Tibial artery (tissue), 4 donors: ENCODE data around the gene CDKN2B-AS1.

Experiments used
- DNase-seq, 2 donors: peaks; one replicate each; pipeline ENCODE4 v3.0.0-alpha.2; 2019
- H3K27ac ChIP-seq, 2 donors: fragments of 200-600 bp; sonication (generic) in 1 of 2; 1 replicate in 1 of 2; 2 replicates in 1 of 2; pipeline ENCODE4 v1.5.1; 2018 to 2019; ENCODE audit warnings: mild to moderate bottlenecking in 1 of 2
- H3K27me3 ChIP-seq, 2 donors: fragments of 200-600 bp; sonication (generic) in 1 of 2; one replicate each; pipeline versions ENCODE4 v1.5.1 to v1.6.0; 2016 to 2019
- H3K36me3 ChIP-seq, 3 donors: fragments of 200-600 bp; sonication (generic) in 2 of 3; one replicate each; pipeline ENCODE4 v1.5.1; 2016 to 2019; ENCODE audit warnings: mild to moderate bottlenecking in 2 of 3
- H3K4me1 ChIP-seq, 4 donors: fragments of 200-600 bp; sonication (generic) in 2 of 4; 1 replicate in 3 of 4; 2 replicates in 1 of 4; pipeline ENCODE4 v1.5.1; 2016 to 2019
- H3K4me3 ChIP-seq, 2 donors: fragments of 200-600 bp; sonication (generic) in 1 of 2; 1 replicate in 1 of 2; 2 replicates in 1 of 2; pipeline ENCODE4 v1.5.1; 2018 to 2019; ENCODE audit warnings: mild to moderate bottlenecking in 2 of 2
- H3K9me3 ChIP-seq, 3 donors: fragments of 200-600 bp; sonication (generic) in 1 of 3; one replicate each; pipeline ENCODE4 v1.5.1; 2016 to 2019
- intact Hi-C: fragments of 100-400 bp; cut with DNase I; formaldehyde crosslinking; loops from one replicate; pipeline ENCODE4 v1.15.0; 2023; ENCODE audit warnings: low total_unique reads
- TF ChIP-seq, protein P1 (sequence below), 2 experiments: fragments of 200-600 bp in 1 of 2; fragments of 450-650 bp in 1 of 2; IDR thresholded peaks; one replicate each; pipeline ENCODE4 v1.5.1; 2017 to 2019; ENCODE audit warnings: antibody characterized with exemption in 2 of 2, mild to moderate bottlenecking in 1 of 2, moderate library complexity in 1 of 2

Gene CDKN2B-AS1

DNA sequence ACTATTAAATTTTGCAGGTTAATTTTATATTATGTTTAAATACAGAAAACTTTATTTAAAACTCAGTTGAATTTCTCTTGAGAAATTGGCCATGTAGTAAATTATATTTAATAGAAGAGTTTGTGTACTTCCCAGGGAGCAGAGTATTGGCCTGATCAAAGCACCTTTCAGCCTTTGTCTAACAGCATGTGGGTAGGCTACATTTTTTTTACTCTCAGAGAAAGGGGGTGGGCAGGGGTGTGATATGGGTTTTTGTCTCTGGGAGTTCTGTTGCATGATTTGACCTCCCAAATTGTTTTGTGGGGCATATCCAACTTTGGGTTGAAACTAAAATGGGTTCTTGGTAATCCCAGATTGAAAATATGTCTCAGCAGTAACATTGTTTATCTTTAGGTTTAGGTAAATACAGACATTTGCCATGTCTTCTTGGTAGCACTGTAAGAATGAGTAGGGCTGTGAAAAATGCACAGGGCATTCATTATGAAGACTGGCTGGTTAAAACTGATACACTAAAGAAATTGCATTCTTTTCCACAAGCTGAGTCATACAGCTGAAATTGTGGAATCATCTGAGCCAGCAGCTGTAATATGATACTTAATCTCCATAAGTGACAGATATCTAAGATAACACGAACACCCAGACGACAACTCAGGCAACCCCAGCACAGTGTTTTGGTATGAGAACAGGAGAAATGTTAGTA, 89.9 kb downstream of the CDKN2B-AS1 start:
- DNase-seq: no peak

DNA sequence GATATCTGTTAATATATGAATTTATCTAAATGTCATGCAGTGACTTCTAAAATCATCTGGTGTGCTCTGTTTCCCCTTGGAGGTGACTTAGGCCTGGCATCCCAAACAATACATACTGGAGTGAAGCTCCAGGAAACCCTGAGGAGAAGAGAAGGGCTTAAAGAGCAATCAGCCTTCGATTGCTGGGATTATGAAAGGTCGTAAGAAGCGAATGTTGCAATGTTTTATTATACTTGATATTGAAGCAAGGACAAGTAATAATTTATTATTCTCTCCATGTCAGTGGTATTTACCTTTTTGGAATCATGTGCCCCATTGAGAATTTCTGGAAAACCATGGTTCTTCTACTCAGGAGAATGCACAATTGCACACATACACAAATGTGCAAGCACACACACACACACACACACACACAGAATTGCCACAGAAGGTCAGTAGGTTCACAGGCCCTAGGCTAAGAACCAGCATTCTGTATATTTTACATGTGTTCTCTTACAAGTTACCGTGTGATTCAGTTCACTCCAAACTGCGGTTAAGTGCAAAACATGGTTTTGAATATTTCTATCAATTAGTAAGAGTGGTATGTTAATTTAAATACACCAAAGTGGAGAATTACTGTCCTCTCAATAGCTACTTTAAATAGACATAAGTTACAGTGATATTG, 93.6 kb downstream of the CDKN2B-AS1 start:
- no peak for DNase-seq
- Histone ChIP-seq H3K27ac (no peak overlapping the region), H3K36me3 (no peaks in the 10 kb centered on the region), H3K27me3 (no peaks in the 10 kb centered on the region), H3K9me3 (no peaks in the 10 kb centered on the region), H3K4me3 (no peak overlapping the region), H3K4me1 (peaks cover 0 to 6% (median 0%) of the 10 kb centered on the region in 4 donors)
- TF ChIP-seq, protein P1, sequence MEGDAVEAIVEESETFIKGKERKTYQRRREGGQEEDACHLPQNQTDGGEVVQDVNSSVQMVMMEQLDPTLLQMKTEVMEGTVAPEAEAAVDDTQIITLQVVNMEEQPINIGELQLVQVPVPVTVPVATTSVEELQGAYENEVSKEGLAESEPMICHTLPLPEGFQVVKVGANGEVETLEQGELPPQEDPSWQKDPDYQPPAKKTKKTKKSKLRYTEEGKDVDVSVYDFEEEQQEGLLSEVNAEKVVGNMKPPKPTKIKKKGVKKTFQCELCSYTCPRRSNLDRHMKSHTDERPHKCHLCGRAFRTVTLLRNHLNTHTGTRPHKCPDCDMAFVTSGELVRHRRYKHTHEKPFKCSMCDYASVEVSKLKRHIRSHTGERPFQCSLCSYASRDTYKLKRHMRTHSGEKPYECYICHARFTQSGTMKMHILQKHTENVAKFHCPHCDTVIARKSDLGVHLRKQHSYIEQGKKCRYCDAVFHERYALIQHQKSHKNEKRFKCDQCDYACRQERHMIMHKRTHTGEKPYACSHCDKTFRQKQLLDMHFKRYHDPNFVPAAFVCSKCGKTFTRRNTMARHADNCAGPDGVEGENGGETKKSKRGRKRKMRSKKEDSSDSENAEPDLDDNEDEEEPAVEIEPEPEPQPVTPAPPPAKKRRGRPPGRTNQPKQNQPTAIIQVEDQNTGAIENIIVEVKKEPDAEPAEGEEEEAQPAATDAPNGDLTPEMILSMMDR (IDR thresholded peaks at IDR 0.05): no peak
- intact Hi-C loops: no loop called here

More for the DNA sequence above, 89.9 kb downstream of the CDKN2B-AS1 start:
- intact Hi-C loops: no loop called here
- Histone ChIP-seq H3K27ac (no peak overlapping the region), H3K4me1 (peaks cover 0 to 14% (median 4%) of the 10 kb centered on the region in 4 donors), H3K27me3 (no peaks in the 10 kb centered on the region), H3K4me3 (no peak overlapping the region), H3K36me3 (no peaks in the 10 kb centered on the region), H3K9me3 (no peaks in the 10 kb centered on the region)
- TF ChIP-seq, protein P1 (IDR thresholded peaks at IDR 0.05): no peak

DNA sequence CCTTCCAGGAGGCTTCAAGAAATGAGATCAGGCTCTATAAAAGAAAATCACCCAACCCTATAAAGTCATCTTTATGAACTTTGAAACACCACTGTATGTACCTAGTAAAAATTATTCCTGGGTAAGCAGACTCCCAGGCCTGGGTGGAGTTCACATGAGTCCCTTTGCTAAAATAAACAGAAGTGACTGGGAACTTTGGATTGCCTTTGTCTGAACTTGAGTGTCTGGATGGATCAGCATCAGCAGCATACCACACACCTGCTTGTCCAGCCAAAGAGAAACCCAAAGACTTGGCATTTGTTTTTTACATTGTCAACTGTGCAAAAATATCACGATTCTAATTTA, 94.1 kb downstream of the CDKN2B-AS1 start:
- no peak for DNase-seq
- Histone ChIP-seq H3K4me3 (no peak overlapping the region), H3K4me1 (peaks cover 0 to 6% (median 0%) of the 10 kb centered on the region in 4 donors), H3K9me3 (no peaks in the 10 kb centered on the region), H3K36me3 (no peaks in the 10 kb centered on the region), H3K27ac (no peak overlapping the region), H3K27me3 (no peaks in the 10 kb centered on the region)
- intact Hi-C loops: no loop called here
- TF ChIP-seq, protein P1 (IDR thresholded peaks at IDR 0.05): no peak

DNA sequence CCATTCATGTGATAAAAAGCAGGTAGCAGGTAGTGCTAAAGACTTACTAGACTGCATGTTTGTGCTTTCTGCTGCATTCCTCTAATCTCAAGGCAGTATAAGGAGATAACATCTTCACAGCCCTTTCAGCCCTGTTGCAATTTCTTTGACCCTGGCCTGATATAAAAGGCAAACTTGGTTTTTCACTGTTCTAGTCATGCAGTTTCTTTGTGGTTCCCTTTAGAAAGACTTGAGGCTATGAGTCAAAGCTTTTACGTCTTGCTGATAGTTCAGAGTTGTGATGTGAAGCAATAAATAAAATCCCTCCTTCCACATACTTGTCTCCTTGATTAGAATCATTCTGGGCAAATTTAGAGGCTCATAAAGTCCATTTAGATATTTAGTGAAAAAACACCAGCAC, 103.1 kb downstream of the CDKN2B-AS1 start:
- Histone ChIP-seq H3K27me3 (no peaks in the 10 kb centered on the region), H3K9me3 (no peaks in the 10 kb centered on the region), H3K4me3 (no peak overlapping the region), H3K4me1 (peaks cover 0 to 1% (median 0%) of the 10 kb centered on the region in 4 donors), H3K36me3 (no peaks in the 10 kb centered on the region), H3K27ac (no peak overlapping the region)
- no peak for DNase-seq
- intact Hi-C loops: no loop called here
- TF ChIP-seq, protein P1 (IDR thresholded peaks at IDR 0.05): no peak

DNA sequence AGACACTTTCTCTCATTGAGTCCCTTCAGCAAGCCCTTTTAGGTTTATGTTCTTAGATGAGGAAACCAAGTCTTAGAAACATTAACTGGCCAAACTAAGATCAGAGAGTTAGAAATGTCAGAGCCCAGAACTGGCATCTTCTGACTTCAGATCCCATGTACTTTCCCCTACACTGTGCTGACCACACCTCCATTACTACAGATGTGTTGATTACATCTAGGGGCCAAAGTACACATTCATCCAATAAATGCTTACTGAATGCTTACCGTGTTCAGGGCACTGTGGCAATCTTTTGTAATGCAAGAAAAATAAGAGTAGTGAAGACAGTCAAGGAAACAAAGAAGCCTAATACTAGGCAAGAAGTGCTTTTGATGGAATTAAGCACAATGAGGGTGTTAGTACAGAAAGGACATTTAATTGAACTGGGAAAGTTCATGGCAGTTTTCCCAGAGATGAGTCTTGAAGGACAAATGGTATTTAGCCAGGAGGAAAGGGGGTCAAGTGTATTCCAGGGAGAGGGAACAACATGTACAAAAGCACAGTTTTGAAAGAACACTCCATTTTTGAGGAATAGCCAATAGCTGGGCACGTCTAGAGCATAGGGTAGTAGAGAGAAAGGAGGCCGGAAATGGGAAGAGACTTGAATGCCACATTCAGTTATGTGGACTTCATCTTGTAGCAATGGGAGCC, 104.2 kb downstream of the CDKN2B-AS1 start:
- TF ChIP-seq, protein P1 (IDR thresholded peaks at IDR 0.05): no peak
- Histone ChIP-seq H3K4me1 (peaks cover 0 to 12% (median 4%) of the 10 kb centered on the region in 4 donors), H3K27me3 (no peaks in the 10 kb centered on the region), H3K27ac (no peak overlapping the region), H3K9me3 (no peaks in the 10 kb centered on the region), H3K36me3 (no peaks in the 10 kb centered on the region), H3K4me3 (no peak overlapping the region)
- no peak for DNase-seq
- intact Hi-C loops: no loop called here
